NOMO-1 treated with DMSO at 0.1 percent for 48 hours (cell line): ENCODE results near the gene CFDP1.
"Not testable (repeated sequence)": the region's sequence is repeated elsewhere in the genome, so short reads cannot be mapped to it uniquely, and the experiment has no call there.

Experiments
- DNase-seq: peaks from one replicate; lab custom pipeline; 2025; ENCODE audit not compliant: unreplicated experiment; lab: John Stamatoyannopoulos, UW

Gene CFDP1

DNA sequence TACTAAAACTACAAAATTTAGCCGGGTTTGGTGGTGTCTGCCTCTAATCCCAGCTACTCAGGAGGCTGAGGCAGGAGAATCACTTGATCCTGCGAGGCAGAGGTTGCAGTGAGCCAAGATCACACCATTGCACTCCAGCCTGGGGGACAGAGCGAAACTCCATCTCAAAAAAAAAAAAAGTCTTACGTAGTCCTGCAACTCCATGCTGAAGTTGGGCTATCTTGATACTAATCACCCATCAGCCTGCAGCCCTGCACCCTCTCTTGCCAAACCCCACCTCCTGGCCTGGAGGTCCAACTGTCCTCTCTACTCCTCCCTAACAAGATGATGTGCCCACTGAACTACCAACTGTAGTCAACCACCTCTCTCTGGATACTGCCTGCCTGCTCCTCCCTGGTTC is 26.4 kb upstream of the CFDP1 start:
- DNase-seq = no peak

- no peak for DNase-seq
These were observed 25.1 kb upstream of the CFDP1 start for GRCh38 chr16:75458439-75458838.

- DNase-seq = no peak
These were observed 24.7 kb upstream of the CFDP1 start for GRCh38 chr16:75458029-75458428.

GRCh38 chr16:75457485-75458021 is 24.2 kb upstream of the CFDP1 start:
- no peak for DNase-seq

- DNase-seq = no peak
These were observed 23.7 kb upstream of the CFDP1 start for GRCh38 chr16:75456971-75457370.

- DNase-seq = not testable (repeated sequence)
These were observed 23.2 kb upstream of the CFDP1 start for GRCh38 chr16:75456486-75456885.

GRCh38 chr16:75455677-75456076 is 22.4 kb upstream of the CFDP1 start:
- DNase-seq = no peak

- DNase-seq = no peak
These were observed 19.3 kb upstream of the CFDP1 start for GRCh38 chr16:75452464-75453190.

- no peak for DNase-seq
These were observed 13.1 kb upstream of the CFDP1 start for GRCh38 chr16:75446416-75446815.

DNA sequence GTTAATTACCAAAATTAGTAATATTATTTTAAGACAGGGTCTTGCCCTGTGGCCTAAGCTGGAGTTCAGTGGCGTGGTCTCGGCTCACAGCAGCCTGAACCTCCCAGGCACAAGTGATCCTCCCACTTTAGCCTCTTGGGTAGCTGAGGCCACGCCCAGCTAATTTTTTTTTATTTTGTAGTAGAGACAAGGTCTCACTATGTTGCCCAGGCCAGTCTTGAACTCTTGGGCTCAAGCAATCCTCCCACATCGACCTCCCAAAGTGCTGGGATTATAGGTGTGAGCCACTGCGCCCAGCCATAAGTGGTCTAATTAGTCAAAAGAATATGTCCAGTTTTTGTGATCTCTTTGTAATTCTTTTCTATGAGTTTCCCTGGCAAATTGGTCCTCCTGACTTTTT is 12.0 kb upstream of the CFDP1 start:
- no peak for DNase-seq

DNA sequence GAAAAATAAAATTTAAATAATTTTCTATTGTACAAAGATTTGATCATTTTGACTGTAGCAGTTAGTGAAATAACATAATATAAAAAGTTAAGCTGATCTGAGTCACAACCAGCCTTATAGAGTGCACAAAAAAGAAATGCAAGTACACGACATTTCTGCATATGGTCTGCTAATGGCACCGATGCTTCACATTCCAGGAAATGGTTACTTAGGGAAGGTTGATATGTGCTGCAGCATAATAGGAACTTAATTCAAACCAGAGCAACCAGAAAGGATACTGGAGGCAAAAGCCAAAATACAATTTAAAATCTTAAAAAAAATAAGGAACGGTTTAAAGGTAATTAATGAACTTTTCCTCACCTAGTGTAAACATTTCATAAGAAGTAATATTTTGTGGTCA is 10.0 kb upstream of the CFDP1 start:
- no peak for DNase-seq

DNA sequence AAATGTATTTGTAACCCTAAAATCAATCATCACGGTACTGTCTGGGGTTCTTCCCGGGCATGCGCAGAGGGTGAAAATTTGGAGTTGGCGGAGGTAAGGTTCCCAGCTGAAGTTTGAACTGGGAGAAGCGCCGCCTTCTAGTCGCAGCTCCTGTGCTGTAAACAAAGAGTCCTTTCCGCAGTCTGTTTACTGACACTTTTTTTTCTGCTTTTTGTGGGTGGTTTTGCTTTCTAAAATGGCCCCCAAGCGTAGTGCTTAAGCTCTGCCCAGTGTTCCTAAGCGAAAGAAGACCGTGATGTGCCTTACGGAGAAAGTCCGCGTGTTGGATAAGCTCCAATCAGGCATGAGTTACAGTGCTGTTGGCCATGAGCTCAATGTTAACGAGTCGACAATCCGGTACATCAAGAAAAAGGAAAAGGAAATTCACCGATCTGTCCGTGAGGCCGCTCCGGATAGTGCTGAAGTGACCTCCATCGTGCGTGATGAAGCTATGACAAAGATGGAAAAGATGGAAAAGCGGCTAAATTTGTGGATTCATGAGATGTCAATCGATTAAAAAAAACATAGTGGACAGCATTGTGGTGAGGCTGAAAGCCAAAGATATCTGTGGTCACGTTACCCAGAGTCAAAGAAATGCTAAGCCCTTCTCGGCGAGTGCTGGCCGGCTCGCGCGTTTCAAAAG is 570 bp upstream of the CFDP1 start:
- peak; percentile 79 for DNase-seq

- no peak for DNase-seq
These were observed 3.5 kb downstream of the CFDP1 start for GRCh38 chr16:75429621-75430403.

GRCh38 chr16:75426524-75426923 is 6.8 kb downstream of the CFDP1 start:
- DNase-seq = not testable (repeated sequence)

DNA sequence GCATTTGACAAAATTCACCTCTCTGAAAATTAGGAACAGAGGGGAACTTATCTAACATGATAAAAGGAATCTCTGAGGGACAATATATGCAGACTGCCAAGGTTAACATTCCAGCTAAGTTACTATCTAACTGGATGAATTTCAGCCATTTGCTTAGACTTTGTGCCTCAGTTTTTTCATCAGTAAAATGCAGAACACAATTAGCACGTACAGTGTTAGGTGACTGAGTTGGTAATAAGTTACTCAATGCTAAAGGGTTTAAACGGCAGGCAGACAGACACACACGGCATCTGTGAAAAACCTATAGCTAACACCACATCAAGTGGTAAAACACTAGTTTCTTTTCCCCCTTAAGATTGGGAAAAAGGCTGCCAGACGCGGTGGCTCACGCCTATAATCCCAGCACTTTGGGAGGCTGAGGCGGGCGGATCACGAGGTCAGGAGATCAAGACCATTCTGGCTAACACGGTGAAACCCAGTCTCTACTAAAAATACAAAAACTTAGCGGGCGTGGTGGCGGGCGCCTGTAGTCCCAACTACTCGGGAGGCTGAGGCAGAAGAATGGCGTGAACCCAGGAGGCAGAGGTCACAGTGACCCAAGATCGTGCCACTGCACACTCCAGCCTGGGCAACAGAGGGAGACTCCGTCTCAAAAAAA is 9.1 kb downstream of the CFDP1 start:
- DNase-seq = not testable (repeated sequence)

DNA sequence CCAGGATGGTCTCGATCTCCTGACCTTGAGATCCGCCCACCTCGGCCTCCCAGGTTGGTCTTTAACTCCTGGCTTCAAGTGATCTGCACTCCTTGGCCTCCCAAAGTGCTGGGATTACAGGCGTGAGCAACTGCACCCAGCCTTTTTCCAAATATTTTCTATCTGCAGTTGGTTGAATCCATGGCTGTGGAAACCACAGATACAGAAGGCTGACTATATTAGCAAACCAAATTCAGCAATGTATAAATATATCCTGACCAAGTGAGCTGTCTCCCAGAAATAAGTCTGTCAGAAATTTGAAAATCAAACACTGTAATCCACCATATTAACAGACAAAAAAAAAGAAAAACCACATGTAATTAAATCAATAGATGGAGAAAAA is 9.6 kb downstream of the CFDP1 start:
- no peak for DNase-seq

DNA sequence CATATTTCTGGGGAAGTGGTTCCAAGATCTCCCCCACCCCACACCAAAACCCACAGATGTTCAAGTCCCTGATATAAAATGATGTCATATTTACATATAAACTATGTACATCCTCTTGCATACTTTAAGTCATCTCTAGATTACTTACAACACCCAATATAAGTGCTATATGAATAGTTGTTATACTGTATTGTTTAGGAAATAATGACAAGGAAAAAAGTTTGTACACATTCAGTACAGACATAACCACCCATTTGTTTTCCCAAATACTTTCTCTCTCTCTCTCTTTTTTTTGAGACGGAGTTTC is 11.5 kb downstream of the CFDP1 start:
- no peak for DNase-seq

DNA sequence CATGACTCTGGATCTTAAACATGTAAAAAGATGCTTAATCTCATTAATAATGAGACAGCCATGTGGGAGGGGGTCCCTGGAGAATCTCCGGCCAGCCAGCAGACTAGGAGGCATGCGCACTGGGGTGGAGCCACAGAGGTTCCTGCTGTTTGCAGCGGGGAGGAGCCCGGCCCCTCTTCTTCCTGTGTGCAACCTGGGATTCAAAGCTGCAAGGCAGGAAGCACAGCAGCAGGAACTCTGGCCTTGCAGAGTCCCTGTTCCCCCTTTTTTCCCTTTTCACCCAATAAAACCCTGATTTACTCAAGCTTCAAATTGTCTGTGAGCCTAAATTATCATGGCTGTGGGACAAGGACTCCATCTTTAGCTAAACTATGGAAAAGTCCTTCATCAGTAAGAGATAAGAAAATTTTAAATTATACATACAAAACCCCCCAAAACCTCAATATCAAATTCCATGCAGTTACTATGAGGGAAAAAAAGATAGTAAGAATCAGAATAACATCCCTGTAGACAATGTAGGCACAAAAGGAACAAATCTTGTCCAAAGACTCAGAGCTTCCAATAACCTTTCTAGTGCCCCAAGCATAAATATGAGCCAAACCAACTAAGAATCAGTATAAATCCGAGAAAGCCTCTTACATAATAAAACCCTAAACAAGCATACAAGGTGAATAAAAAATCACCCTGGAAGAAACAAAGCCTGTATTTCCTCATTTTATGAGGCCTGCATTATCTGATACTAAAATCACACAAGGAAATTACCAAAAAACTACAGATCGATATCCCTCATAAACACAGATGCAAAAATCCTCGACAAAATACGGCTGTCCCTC is 12.1 kb downstream of the CFDP1 start:
- peak; percentile 17 for DNase-seq

DNA sequence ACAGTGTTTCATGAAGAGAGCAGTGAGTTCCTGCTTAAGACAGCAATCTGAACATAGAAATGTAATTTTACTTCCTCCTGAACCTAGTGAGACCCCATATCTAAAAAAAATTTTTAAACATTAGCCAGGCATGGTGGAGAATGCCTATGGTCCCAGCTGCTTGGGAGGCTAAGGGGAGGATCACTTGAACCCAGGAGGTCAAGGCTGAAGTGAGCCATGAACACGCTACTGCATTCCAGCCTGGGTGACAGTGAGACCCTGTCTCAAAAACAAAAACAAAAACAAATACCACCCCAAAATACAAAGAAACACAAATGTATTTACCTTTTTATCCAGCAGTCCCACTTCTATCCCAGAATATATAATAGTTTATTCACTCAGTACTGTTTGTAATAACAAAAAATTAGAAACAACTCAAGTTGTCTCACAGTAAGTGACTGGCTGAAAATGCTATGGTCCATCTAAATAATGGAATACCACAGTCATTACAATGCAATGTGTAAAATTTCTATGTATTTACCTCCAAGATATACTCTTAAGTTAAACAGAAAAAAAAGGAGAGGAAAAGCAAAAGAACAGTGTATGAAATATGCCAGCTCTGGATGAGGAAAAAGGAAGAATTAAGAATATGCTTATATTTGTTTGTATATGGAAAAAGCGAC is 16.3 kb downstream of the CFDP1 start:
- DNase-seq = no peak
